Activated naive CD4-positive, alpha-beta T cell treated with anti-CD3 and anti-CD28 coated beads for 36 hours (primary cell): ENCODE measurements around the gene SPACA5. TPM values are rescaled to one million over a fixed set of nuclear protein-coding genes. Genes with fewer than 3 reads are reported as not detected.
"Not testable (repeated sequence)": the region's sequence is repeated elsewhere in the genome, so short reads cannot be mapped to it uniquely, and the experiment has no call there.

Experiments
- CTCF ChIA-PET: fragments of 350-600 bp; sonication (Branson Sonifier 250); formaldehyde crosslinking; loops from one replicate; lab custom pipeline; 2021; ENCODE audit warnings: antibody characterized with exemption; lab: Charles Lee
- DNase-seq: peaks from one replicate; pipeline ENCODE4 v3.0.0-alpha.2; 2020
- H3K27ac Mint-ChIP-seq: one replicate; pipeline ENCODE4 v1.8.0; 2021; ENCODE audit warnings: mild to moderate bottlenecking, mixed read lengths
- H3K27me3 Mint-ChIP-seq: one replicate; pipeline ENCODE4 v1.8.0; 2021; ENCODE audit warnings: low read depth, mixed read lengths
- H3K36me3 Mint-ChIP-seq: one replicate; pipeline ENCODE4 v1.8.0; 2021; ENCODE audit warnings: low read depth, mixed read lengths
- H3K4me1 Mint-ChIP-seq: one replicate; pipeline ENCODE4 v1.8.0; 2021; ENCODE audit warnings: low read depth, mixed read lengths
- H3K4me3 Mint-ChIP-seq: one replicate; pipeline ENCODE4 v1.8.0; 2021; ENCODE audit warnings: mild to moderate bottlenecking, moderate library complexity, mixed read lengths
- H3K9me3 Mint-ChIP-seq: one replicate; pipeline ENCODE4 v1.8.0; 2021; ENCODE audit warnings: mixed read lengths
- intact Hi-C: fragments of 100-400 bp; cut with micrococcal nuclease; formaldehyde crosslinking; loops from one replicate; pipeline ENCODE4 v1.15.1; 2023
- total RNA-seq, 2 experiments: library from RNA; stranded (reverse); gene quantifications; one replicate each; pipeline ENCODE4 v1.2.3, GENCODE V29; 2021

The SPACA5 gene
- total RNA-seq, 2 experiments from 2014 or later: not detected

DNA sequence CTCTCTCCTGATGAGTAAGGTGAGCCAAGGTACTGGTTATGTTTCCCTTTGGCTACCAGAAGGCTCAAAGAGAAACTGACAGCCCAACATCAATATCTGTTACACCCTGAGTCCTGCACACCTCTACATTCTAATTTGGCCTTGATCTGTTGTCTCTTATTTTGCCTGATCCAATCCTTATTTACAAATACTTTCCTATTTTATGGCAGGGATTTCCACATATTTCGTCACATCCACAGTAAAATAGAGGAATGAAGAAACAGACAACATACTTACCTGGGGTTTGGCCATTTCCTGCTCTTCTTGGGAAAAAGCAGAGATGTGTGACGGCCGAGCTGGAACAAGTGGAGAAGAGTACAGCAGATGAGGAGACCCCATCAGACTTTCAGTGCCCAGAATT, 4.5 kb upstream of the SPACA5 start:
- CTCF ChIA-PET: no interaction called here
- H3K4me3 Mint-ChIP-seq: peak overlapping the region; percentile 56
- peak overlapping the region; percentile 36 for H3K27ac Mint-ChIP-seq
- intact Hi-C loops: no loop called here
- H3K36me3 Mint-ChIP-seq: peaks cover 26% of the 10 kb centered on the region
- peaks cover 22% of the 10 kb centered on the region for H3K4me1 Mint-ChIP-seq
- no peak for DNase-seq
- H3K9me3 Mint-ChIP-seq: no peaks in the 10 kb centered on the region
- no peaks in the 10 kb centered on the region for H3K27me3 Mint-ChIP-seq

DNA sequence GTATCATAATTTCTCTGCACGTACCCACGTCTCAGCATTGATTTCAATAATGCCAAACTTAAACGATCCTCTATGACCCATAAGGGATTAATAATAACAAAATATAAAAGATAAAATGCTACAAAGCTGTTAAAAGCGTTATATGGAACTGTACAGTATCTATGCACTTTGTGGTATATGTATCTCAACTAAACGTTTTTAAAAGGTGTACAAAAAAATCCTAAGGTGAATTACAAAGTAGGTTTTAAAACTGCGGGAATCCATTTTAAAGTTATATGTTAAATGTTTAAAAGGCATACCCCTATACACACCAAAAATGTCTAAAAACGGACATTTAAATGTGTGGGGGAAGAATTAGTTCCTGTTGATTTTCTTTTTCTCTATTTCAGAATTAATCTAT, 3.9 kb upstream of the SPACA5 start:
- intact Hi-C loops: no loop called here

DNA sequence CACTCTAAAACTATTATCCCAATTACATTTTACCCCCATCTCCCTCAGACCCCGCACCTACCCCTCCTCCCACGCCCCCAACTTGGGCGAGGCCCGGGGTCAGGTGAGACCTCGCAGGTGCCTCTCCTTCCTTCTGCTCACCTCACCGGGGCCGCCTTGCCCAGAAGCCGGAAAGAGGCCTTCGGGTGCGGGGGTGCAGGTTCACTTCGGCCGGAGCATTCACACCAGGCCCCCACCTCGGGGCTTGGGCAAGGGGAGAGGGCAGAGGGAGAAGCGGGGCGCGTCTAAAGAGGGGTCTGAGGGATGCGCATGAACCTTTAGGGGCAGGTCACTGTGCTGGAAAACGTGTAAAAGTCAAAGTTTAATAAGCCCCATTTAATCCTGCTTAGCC, 3.4 kb upstream of the SPACA5 start:
- intact Hi-C loops: no loop called here
- CTCF ChIA-PET: no interaction called here
- no peaks in the 10 kb centered on the region for H3K27me3 Mint-ChIP-seq
- peak; percentile 11 for DNase-seq
- peaks cover 22% of the 10 kb centered on the region for H3K36me3 Mint-ChIP-seq
- H3K9me3 Mint-ChIP-seq: no peaks in the 10 kb centered on the region
- H3K4me3 Mint-ChIP-seq: peak overlapping the region; percentile 99
- peak overlapping the region; percentile 99 for H3K27ac Mint-ChIP-seq
- peaks cover 22% of the 10 kb centered on the region for H3K4me1 Mint-ChIP-seq

More for the DNA sequence above, 3.9 kb upstream of the SPACA5 start:
- no peak overlapping the region for H3K4me3 Mint-ChIP-seq
- CTCF ChIA-PET: no interaction called here
- no peaks in the 10 kb centered on the region for H3K9me3 Mint-ChIP-seq
- H3K27me3 Mint-ChIP-seq: no peaks in the 10 kb centered on the region
- H3K27ac Mint-ChIP-seq: no peak overlapping the region
- DNase-seq: no peak
- H3K36me3 Mint-ChIP-seq: peaks cover 24% of the 10 kb centered on the region
- peaks cover 22% of the 10 kb centered on the region for H3K4me1 Mint-ChIP-seq

DNA sequence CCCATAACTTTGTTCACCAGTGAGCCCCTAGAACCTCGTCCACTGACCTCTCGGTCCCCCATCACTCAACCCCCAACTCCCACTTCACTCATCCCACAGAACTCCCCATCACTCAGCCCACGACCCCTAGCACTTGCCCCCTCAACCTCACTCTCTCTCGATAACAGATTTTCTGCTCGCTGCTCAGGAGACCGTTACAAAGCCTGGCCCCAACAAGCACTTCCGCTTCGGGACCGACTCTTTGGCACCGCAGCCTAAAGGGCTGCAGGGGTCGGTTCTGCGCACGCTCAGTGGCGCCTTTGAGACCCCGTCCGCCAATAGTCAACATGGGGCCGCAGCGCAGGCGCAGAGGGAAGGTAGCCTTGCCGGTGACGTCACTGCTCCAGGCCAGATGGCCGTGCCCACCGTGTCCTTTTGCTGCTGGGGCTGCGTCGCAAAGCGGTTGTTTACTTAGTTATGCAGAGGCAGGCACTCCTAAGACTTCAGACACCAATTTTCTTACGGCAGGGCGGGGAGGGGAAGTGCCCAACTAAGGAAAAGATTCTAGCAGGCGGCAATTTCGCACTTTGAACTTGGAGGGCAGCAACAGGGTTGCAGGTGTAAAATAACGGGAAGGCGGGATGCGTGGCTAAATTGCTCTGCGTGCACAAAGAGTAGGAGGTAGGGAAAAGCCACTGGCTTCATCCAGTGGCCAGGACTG, 2.9 kb upstream of the SPACA5 start, which contains the start of gene ZNF182:
Gene ZNF182, minus strand, starts transcription at position 232 of the 700 bp plus-strand sequence. CDS start 1,380 bp downstream, outside the sequence.
- no peaks in the 10 kb centered on the region for H3K9me3 Mint-ChIP-seq
- peaks cover 22% of the 10 kb centered on the region for H3K4me1 Mint-ChIP-seq
- DNase-seq: peak; percentile 93
- intact Hi-C loops: no loop called here
- peak within 1 kb of the TSS; percentile 99 for H3K27ac Mint-ChIP-seq
- peaks cover 20% of the 10 kb centered on the region for H3K36me3 Mint-ChIP-seq
- CTCF ChIA-PET: no interaction called here
- H3K4me3 Mint-ChIP-seq: peak within 1 kb of the TSS; percentile 99
- no peaks in the 10 kb centered on the region for H3K27me3 Mint-ChIP-seq

DNA sequence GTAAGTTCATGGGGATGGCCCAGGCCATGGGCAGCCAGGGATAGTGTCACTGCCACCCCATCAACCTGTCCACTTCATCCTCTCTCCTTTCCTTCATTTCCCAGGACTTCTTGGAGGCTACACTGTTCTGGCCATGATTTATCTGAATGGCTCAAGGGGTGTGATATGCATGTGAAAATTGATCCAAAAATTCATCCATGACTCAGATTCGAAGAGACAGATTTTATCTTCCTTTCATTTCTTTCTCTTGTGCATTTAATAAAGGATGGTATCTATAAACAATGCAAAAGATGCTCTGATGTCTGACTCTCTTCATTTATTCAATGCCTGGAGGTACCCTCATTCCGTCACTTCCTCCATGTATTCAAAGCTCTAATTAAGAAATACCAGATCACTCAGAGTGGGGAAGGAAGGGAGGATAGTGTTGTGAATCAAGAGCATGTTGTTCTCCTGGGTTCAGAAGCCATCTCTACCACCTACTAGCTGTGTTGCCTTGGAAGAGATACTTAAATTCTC, 2.7 kb downstream of the SPACA5 start:
- H3K4me3 Mint-ChIP-seq, DNase-seq, H3K36me3 Mint-ChIP-seq, H3K27ac Mint-ChIP-seq, H3K9me3 Mint-ChIP-seq, CTCF ChIA-PET, H3K4me1 Mint-ChIP-seq, intact Hi-C loops, H3K27me3 Mint-ChIP-seq: not testable (repeated sequence)

DNA sequence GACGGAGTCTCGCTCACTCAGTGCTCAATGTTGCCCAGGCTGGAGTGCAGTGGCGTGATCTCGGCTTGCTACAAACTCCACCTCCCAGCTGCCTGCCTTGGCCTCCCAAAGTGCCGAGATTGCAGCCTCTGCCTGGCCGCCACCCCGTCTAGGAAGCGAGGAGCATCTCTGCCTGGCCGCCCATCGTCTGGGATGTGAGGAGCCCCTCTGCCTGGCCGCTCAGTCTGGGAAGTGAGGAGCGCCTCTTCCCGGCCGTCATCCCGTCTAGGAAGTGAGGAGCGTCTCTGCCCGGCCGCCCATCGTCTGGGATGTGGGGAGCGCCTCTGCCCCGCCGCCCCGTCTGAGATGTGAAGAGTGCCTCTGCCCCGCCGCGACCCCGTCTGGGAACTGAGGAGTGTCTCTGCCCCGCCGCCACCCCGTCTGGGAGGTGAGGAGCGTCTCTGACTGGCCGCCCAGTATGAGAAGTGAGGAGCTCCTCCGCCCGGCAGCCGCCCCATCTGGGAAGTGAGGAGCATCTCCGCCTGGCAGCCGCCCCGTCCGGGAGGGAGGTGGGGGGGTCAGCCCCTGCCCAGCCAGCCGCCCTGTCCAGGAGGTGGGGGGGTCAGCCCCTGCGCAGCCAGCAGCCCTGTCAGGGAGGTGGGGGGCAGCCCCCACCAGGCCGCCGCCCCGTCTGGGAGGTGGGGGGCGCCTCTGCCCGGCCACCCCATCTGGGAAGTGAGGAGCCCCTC, 10.0 kb downstream of the SPACA5 start:
- CTCF ChIA-PET, intact Hi-C loops, H3K4me1 Mint-ChIP-seq, H3K27me3 Mint-ChIP-seq, H3K4me3 Mint-ChIP-seq, H3K27ac Mint-ChIP-seq, H3K36me3 Mint-ChIP-seq, DNase-seq, H3K9me3 Mint-ChIP-seq: not testable (repeated sequence)

DNA sequence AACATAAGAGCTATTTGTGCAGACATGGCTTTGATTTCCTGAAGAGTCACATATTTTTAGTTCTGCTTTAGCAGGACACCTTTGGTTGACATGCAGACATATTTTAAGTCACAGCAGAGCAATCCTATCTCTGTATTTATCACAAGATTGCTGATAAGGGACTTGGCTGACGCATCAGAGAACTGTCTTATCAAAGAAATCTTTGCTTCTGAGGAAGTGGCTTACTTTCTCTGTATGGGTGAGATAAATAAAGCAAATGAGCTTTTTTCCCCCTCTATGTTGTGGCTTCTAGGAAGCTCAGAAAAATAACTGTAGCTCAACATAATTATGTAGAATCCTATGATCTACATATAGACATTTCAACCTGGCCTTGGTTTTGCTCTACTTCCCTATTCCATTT, 13.1 kb downstream of the SPACA5 start:
- H3K27ac Mint-ChIP-seq, H3K9me3 Mint-ChIP-seq, DNase-seq, H3K36me3 Mint-ChIP-seq, H3K4me1 Mint-ChIP-seq, CTCF ChIA-PET, H3K27me3 Mint-ChIP-seq, H3K4me3 Mint-ChIP-seq: not testable (repeated sequence)
- intact Hi-C loops: loop anchor here (5.0 to 10.0 kb wide), 2 partner anchors 365 to 458 kb away; partner anchors contain the start of genes ARAF, ELK1 and UXT

DNA sequence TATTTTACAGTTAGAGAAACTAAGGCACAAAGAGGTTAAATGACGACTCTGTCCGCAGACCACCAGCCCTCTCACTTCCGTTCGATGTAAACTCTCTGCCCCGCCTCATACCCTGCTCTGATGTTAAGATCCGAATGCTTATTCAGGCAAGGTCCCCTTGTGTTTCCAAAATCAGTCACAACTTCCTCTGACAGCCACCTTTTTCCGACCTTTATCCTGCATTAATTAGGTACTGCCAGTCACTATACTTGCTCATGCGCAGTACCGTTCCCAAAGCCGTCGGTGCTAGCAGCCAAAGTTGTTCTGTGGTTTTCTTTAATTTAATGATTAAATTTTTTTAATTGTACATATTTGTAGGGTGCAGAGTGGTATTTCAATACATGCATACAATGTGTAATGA, 13.7 kb downstream of the SPACA5 start:
- H3K27me3 Mint-ChIP-seq, H3K9me3 Mint-ChIP-seq, CTCF ChIA-PET, H3K4me1 Mint-ChIP-seq, H3K36me3 Mint-ChIP-seq: not testable (repeated sequence)
- H3K27ac Mint-ChIP-seq: peak overlapping the region; percentile 95
- intact Hi-C loops: loop anchor here (5.0 to 10.0 kb wide), 2 partner anchors 366 to 458 kb away; partner anchors contain the start of genes ARAF, ELK1 and UXT
- H3K4me3 Mint-ChIP-seq: peak overlapping the region; percentile 84
- DNase-seq: peak; percentile 61

DNA sequence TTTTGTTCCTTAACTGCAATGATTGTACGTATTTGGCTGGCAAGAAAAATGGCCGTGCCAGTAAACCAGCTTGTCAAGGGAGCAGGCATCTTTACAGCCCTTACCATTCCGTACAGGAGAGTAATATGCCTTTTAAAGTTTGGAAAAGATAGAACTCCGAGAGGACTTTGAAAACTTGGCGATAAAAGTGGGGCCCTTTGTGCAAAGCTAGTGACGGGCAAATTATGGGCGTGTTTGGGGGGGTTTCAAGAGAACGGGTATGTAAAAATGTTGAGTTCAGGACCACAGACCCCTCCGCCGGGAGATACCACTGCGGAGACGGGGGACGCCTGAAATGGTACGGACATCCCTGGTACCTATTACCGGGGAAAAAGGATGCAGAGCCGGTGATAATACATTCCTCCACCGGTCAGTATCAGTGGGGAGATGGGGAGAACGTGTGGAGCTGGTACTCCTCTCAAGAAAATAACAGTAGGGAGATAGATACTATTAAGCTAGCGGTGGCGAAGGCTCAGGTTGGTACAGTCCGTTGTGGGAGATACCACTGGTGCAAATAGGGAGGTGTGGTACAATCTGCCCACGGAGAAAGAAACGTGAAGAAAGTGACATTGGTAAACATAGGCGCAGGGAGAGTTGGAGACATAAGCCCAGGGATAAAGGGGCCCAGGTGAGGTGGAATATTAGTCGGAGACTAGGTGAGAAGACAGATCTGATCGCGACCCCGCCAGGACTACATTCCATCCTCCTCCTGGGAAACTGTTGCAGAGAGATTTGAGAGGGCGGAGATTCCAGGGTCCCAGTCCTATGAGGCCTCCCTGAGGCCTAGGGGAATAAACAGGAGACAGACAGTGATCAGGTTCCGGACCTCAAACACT, 14.5 kb downstream of the SPACA5 start:
- intact Hi-C loops: loop anchor here (5.0 to 10.0 kb wide), 2 partner anchors 366 to 459 kb away; partner anchors contain the start of genes ARAF, ELK1 and UXT
- Mint-ChIP-seq H3K27me3 (no peaks in the 10 kb centered on the region), H3K9me3 (peaks cover 1% of the 10 kb centered on the region), H3K36me3 (no peaks in the 10 kb centered on the region), H3K27ac (peak overlapping the region; percentile 95), H3K4me1 (peaks cover 10% of the 10 kb centered on the region), H3K4me3 (peak overlapping the region; percentile 84)
- CTCF ChIA-PET: no interaction called here
- peak; percentile 82 for DNase-seq

DNA sequence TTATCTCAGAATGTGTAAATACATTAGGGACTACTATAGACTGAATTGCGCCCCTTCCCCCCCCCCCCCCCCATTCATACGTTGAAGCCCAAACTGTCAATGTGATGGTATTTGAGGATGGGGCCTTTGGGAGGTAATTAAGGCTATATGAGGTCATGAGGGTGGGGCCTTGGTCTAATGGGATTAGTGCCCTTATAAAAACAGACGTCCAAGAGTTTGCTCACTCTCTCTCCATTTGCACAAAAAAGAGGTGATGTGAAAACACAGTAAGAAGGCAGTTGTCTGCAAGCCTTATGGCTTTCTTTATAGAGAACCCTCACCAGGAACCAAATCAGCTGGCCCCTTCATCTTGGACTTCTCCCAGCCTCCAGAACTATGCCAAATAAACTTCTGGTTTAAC, 15.3 kb downstream of the SPACA5 start:
- intact Hi-C loops: loop anchor here (5.0 to 10.0 kb wide), 2 partner anchors 367 to 460 kb away; partner anchors contain the start of genes ARAF, ELK1 and UXT
- no peak for DNase-seq
- Mint-ChIP-seq H3K4me1 (peaks cover 10% of the 10 kb centered on the region), H3K27me3 (no peaks in the 10 kb centered on the region), H3K27ac (no peak overlapping the region), H3K4me3 (no peak overlapping the region), H3K36me3 (no peaks in the 10 kb centered on the region), H3K9me3 (peaks cover 1% of the 10 kb centered on the region)
- CTCF ChIA-PET: no interaction called here

DNA sequence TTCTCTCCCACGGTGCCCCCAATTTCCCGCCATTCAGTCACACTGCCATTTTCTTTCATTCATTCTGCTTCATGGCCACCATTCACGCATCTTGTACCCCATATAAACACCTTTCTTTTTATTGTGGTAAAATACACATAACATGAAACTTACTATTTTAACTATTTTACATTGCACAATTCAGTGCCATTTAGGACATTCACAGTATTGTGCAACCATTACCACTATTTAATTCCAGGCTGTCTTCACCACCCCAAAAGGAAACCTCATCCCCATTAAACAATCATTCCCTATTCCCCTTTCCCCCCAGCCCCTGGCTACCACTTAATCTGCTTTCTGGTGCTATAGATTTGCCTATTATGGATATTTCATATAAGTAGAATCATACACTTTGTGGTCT, 15.9 kb downstream of the SPACA5 start:
- CTCF ChIA-PET: no interaction called here
- H3K27me3 Mint-ChIP-seq: no peaks in the 10 kb centered on the region
- H3K27ac Mint-ChIP-seq: no peak overlapping the region
- intact Hi-C loops: loop anchor here (5.0 to 10.0 kb wide), 2 partner anchors 368 to 460 kb away; partner anchors contain the start of genes ARAF, ELK1 and UXT
- peaks cover 1% of the 10 kb centered on the region for H3K9me3 Mint-ChIP-seq
- no peaks in the 10 kb centered on the region for H3K36me3 Mint-ChIP-seq
- H3K4me1 Mint-ChIP-seq: peaks cover 10% of the 10 kb centered on the region
- no peak overlapping the region for H3K4me3 Mint-ChIP-seq
- DNase-seq: no peak
